ENCODE results near the gene DYNLT5. TPM values are rescaled to one million over a fixed set of nuclear protein-coding genes. Genes with fewer than 3 reads are reported as not detected.
A peak's percentile ranks its signal among the peaks of the same experiment; 100 is the strongest.

The DYNLT5 gene
- polyA plus RNA-seq (0.02 TPM in 1 of 3 replicates, not detected in the others), polyA minus RNA-seq (not detected in 3 replicates)
- not detected for polyA plus RNA-seq (2011; ENCODE audit: low read depth)
- not detected in 2 replicates for polyA plus RNA-seq (2011; cell fraction: cytosol; rRNA removed)
- polyA plus RNA-seq (2011; cell fraction: nucleus; rRNA removed), result not detected in 2 replicates
- polyA plus RNA-seq (2012; ENCODE audit: low replicate concordance), result not detected in 2 replicates
- not detected for polyA minus RNA-seq (2011; cell fraction: cytosol; rRNA and poly(A)+ RNA removed)
- not detected in 2 replicates for polyA minus RNA-seq (2011; cell fraction: nucleus; rRNA and poly(A)+ RNA removed)

- peak within 1 kb of the TSS; percentile 83 for H3K4me2 ChIP-seq (ENCODE audit: control insufficient read depth, extremely low read depth, insufficient read depth, low read depth, low read length)
- H3K9ac ChIP-seq (ENCODE audit: control insufficient read depth, extremely low read depth, insufficient read depth, low read length), result no peak within 1 kb of the TSS
Measured at GRCh38 chr1:66752000-66752592, at the start of gene DYNLT5. TSS of gene DYNLT5 (plus strand) at chr1:66752459. CDS start at chr1:66754659, 2,200 bp downstream.

DNA sequence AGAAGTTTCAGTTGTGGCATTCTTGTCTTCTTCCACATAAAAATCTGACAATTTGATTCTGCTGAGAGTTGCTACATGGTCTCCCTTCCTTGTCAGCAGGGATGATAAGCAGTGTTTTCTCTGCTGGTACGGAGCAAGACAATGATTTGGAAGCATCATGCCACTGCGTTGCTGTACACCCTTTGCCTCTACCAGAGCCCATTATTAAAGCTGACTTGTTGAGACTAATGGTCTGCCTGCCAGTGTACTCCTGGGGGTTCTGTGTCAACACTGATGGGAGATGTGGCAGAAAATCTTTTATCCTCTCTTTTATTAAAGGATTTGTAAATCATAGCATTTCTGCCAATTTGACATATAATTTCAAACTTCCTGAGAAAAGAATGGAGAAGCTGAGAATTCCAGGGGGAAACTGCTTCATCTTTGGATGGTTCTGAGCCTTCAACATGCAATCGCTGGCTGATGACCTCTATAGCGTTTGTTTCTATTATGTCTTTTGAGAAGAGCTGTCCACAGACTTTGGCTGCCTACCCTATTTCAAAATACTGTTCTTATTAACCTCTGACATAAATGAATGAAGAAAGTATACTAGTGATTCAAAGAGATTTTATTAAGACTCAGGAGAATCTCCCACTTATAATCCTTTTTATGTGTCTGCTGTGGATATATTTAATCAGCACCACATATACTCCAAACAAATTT is 47.9 kb upstream of the DYNLT5 start:
- H4K20me1 ChIP-seq (ENCODE audit: control insufficient read depth, extremely low read depth, insufficient read depth, low read length), result no peaks in the 10 kb centered on the region
- no peak for TF ChIP-seq CTCF (optimal IDR thresholded peaks at IDR 0.05 in 1 of 3, IDR thresholded peaks at IDR 0.05 in 1 of 3, conservative IDR thresholded peaks at IDR 0.05 in 1 of 3; ENCODE audit: extremely low read depth in 1 of 3, insufficient read depth in 2 of 3, low read length in 3 of 3)
- no peak for TF ChIP-seq EZH2 (IDR thresholded peaks at IDR 0.05; ENCODE audit: low read length)
- no peak overlapping the region for H3K27ac ChIP-seq (ENCODE audit: control insufficient read depth, insufficient read depth, low read length)
- no peaks in the 10 kb centered on the region for H3K79me2 ChIP-seq (ENCODE audit: control insufficient read depth, insufficient read depth, low read length)
- H3K9ac ChIP-seq (ENCODE audit: control insufficient read depth, extremely low read depth, insufficient read depth, low read length), result no peak overlapping the region
- no peaks in the 10 kb centered on the region for H3K9me3 ChIP-seq (ENCODE audit: control insufficient read depth, low read depth, low read length)
- no peak for DNase-seq (ENCODE audit: low read depth, low spot score)
- no peak overlapping the region for H3K4me2 ChIP-seq (ENCODE audit: control insufficient read depth, extremely low read depth, insufficient read depth, low read depth, low read length)
- dilution Hi-C loops (cut with MboI; ENCODE audit: extremely low pct_ligation_motif_present, low sequenced_read_pairs), result no loop called here
- H3K27me3 ChIP-seq (ENCODE audit: control insufficient read depth, extremely low read depth, insufficient read depth, low read length), result no peaks in the 10 kb centered on the region
- H3K36me3 ChIP-seq (ENCODE audit: control insufficient read depth in 2 of 2, extremely low read depth in 1 of 2, insufficient read depth in 2 of 2, low read length in 2 of 2), result no peaks in the 10 kb centered on the region
- H3K4me1 ChIP-seq (ENCODE audit: control insufficient read depth, extremely low read depth, insufficient read depth, low read length), result no peaks in the 10 kb centered on the region
- no peak for FAIRE-seq
- H3K9me1 ChIP-seq (ENCODE audit: control insufficient read depth, extremely low read depth, insufficient read depth, low read length), result no peaks in the 10 kb centered on the region
- no peak overlapping the region for H3K4me3 ChIP-seq (ENCODE audit: control insufficient read depth in 2 of 3, extremely low read depth in 1 of 3, insufficient read depth in 2 of 3, low read depth in 1 of 3, low read length in 3 of 3)
- no peak overlapping the region for H2AFZ ChIP-seq (ENCODE audit: control insufficient read depth, low read length)

More at GRCh38 chr1:66752000-66752592, at the start of gene DYNLT5:
- no peak for DNase-seq (ENCODE audit: low read depth, low spot score)
- H3K27me3 ChIP-seq (ENCODE audit: control insufficient read depth, extremely low read depth, insufficient read depth, low read length), result peaks cover 17% of the 10 kb centered on the region
- dilution Hi-C loops (cut with MboI; ENCODE audit: extremely low pct_ligation_motif_present, low sequenced_read_pairs), result no loop called here
- peaks cover 5% of the 10 kb centered on the region for H3K4me1 ChIP-seq (ENCODE audit: control insufficient read depth, extremely low read depth, insufficient read depth, low read length)
- no peaks in the 10 kb centered on the region for H3K79me2 ChIP-seq (ENCODE audit: control insufficient read depth, insufficient read depth, low read length)
- no peak for FAIRE-seq
- peak within 1 kb of the TSS; percentile 66 for H2AFZ ChIP-seq (ENCODE audit: control insufficient read depth, low read length)
- peak within 1 kb of the TSS in 2 of 3 experiments; percentile 49 to 57 for H3K4me3 ChIP-seq (ENCODE audit: control insufficient read depth in 2 of 3, extremely low read depth in 1 of 3, insufficient read depth in 2 of 3, low read depth in 1 of 3, low read length in 3 of 3)
- peak; percentile 67 for TF ChIP-seq EZH2 (IDR thresholded peaks at IDR 0.05; ENCODE audit: low read length)
- peak in 1 of 3 experiments; percentile 46 for TF ChIP-seq CTCF (optimal IDR thresholded peaks at IDR 0.05 in 1 of 3, IDR thresholded peaks at IDR 0.05 in 1 of 3, conservative IDR thresholded peaks at IDR 0.05 in 1 of 3; ENCODE audit: extremely low read depth in 1 of 3, insufficient read depth in 2 of 3, low read length in 3 of 3)
- H3K9me3 ChIP-seq (ENCODE audit: control insufficient read depth, low read depth, low read length), result no peaks in the 10 kb centered on the region
- no peaks in the 10 kb centered on the region for H3K36me3 ChIP-seq (ENCODE audit: control insufficient read depth in 2 of 2, extremely low read depth in 1 of 2, insufficient read depth in 2 of 2, low read length in 2 of 2)
- no peaks in the 10 kb centered on the region for H3K9me1 ChIP-seq (ENCODE audit: control insufficient read depth, extremely low read depth, insufficient read depth, low read length)
- no peak within 1 kb of the TSS for H3K27ac ChIP-seq (ENCODE audit: control insufficient read depth, insufficient read depth, low read length)
- H4K20me1 ChIP-seq (ENCODE audit: control insufficient read depth, extremely low read depth, insufficient read depth, low read length), result no peaks in the 10 kb centered on the region

Data from keratinocyte (primary cell).